ENCODE results near the gene ROCK2.
A peak's percentile ranks its signal among the peaks of the same experiment; 100 is the strongest.

Gene ROCK2

GRCh38 chr2:11346023-11346482, 1.6 kb upstream of the ROCK2 start:
- Histone ChIP-seq H3K4me3 (no peak overlapping the region), H3K4me2 (peak overlapping the region in 9 of 11 experiments; percentile 77 to 99 (median 92); a peak in 11 of 22 replicates), H3K27ac (peak overlapping the region in 2 of 11 experiments; percentile 96 to 97; a peak in 1 of 22 replicates), H3K27me3 (no peaks in the 10 kb centered on the region), H3K4me1 (peaks cover 8 to 35% (median 26%) of the 10 kb centered on the region in 10 experiments), H4K20me1 (peaks cover 23 to 31% (median 28%) of the 10 kb centered on the region in 11 experiments; a peak in 21 of 22 replicates), H3K9ac (no peak overlapping the region), H3K9me3 (replicated peaks in 1 of 11) (no peaks in the 10 kb centered on the region), H3K36me3 (no peaks in the 10 kb centered on the region)
- TF ChIP-seq Cebpa-rat (IDR thresholded peaks at IDR 0.05): no peak

GRCh38 chr2:11344956-11345677, 681 bp upstream of the ROCK2 start:
- Histone ChIP-seq H3K4me1 (peaks cover 8 to 42% (median 34%) of the 10 kb centered on the region in 10 experiments), H3K9ac (peak overlapping the region; percentile 95 to 98 (median 96)), H3K4me2 (peak overlapping the region; percentile 77 to 99 (median 91)), H3K27ac (peak overlapping the region; percentile 94 to 98 (median 97)), H3K9me3 (replicated peaks in 1 of 11) (no peaks in the 10 kb centered on the region), H4K20me1 (peaks cover 32 to 41% (median 37%) of the 10 kb centered on the region in 11 experiments; a peak in 21 of 22 replicates), H3K4me3 (peak overlapping the region; percentile 81 to 100 (median 96)), H3K27me3 (no peaks in the 10 kb centered on the region), H3K36me3 (no peaks in the 10 kb centered on the region)
- no peak for TF ChIP-seq Cebpa-rat (IDR thresholded peaks at IDR 0.05)

- TF ChIP-seq Cebpa-rat (IDR thresholded peaks at IDR 0.05): no peak
- peaks cover 33 to 52% (median 47%) of the 10 kb centered on the region in 11 experiments; a peak in 21 of 22 replicates for H4K20me1 ChIP-seq
- peak overlapping the region; percentile 81 to 100 (median 96) for H3K4me3 ChIP-seq
- H3K4me2 ChIP-seq: peak overlapping the region; percentile 84 to 99 (median 90)
- H3K9ac ChIP-seq: peak overlapping the region; percentile 95 to 98 (median 96)
- H3K4me1 ChIP-seq: peaks cover 8 to 48% (median 37%) of the 10 kb centered on the region in 10 experiments
- H3K9me3 ChIP-seq (replicated peaks in 1 of 11): peaks cover 0 to 2% (median 0%) of the 10 kb centered on the region in 11 experiments; a peak in 1 of 22 replicates
- H3K36me3 ChIP-seq: peaks cover 0 to 5% (median 0%) of the 10 kb centered on the region in 11 experiments; a peak in 2 of 22 replicates
- peak overlapping the region; percentile 94 to 98 (median 97) for H3K27ac ChIP-seq
- no peaks in the 10 kb centered on the region for H3K27me3 ChIP-seq
Observed at GRCh38 chr2:11343650-11344341, 640 bp downstream of the ROCK2 start.

- H3K4me1 ChIP-seq: peaks cover 8 to 48% (median 37%) of the 10 kb centered on the region in 10 experiments
- H3K27me3 ChIP-seq: no peaks in the 10 kb centered on the region
- peaks cover 0 to 10% (median 3%) of the 10 kb centered on the region in 11 experiments; a peak in 11 of 22 replicates for H3K36me3 ChIP-seq
- peaks cover 33 to 57% (median 47%) of the 10 kb centered on the region in 11 experiments; a peak in 21 of 22 replicates for H4K20me1 ChIP-seq
- TF ChIP-seq Cebpa-rat (IDR thresholded peaks at IDR 0.05): no peak
- H3K4me2 ChIP-seq: peak overlapping the region; percentile 84 to 99 (median 90)
- peak overlapping the region; percentile 94 to 98 (median 97); a peak in 21 of 22 replicates for H3K27ac ChIP-seq
- peaks cover 0 to 7% (median 3%) of the 10 kb centered on the region in 11 experiments; a peak in 10 of 22 replicates for H3K9me3 ChIP-seq (replicated peaks in 1 of 11)
- peak overlapping the region; percentile 95 to 98 (median 96) for H3K9ac ChIP-seq
- peak overlapping the region; percentile 81 to 100 (median 96) for H3K4me3 ChIP-seq
Observed at GRCh38 chr2:11343368-11343649, 1.1 kb downstream of the ROCK2 start.

- Histone ChIP-seq H3K4me2 (peak overlapping the region; percentile 84 to 99 (median 90)), H3K27ac (peak overlapping the region in 10 of 11 experiments; percentile 94 to 98 (median 96); a peak in 21 of 22 replicates), H3K4me1 (peaks cover 8 to 48% (median 37%) of the 10 kb centered on the region in 10 experiments), H3K9me3 (replicated peaks in 1 of 11) (peaks cover 0 to 12% (median 9%) of the 10 kb centered on the region in 11 experiments; a peak in 18 of 22 replicates), H4K20me1 (peaks cover 33 to 58% (median 47%) of the 10 kb centered on the region in 11 experiments; a peak in 21 of 22 replicates), H3K36me3 (peaks cover 0 to 15% (median 9%) of the 10 kb centered on the region in 11 experiments; a peak in 16 of 22 replicates), H3K27me3 (no peaks in the 10 kb centered on the region), H3K4me3 (peak overlapping the region; percentile 81 to 100 (median 96)), H3K9ac (peak overlapping the region; percentile 95 to 98 (median 96))
- TF ChIP-seq Cebpa-rat (IDR thresholded peaks at IDR 0.05): no peak
Observed at GRCh38 chr2:11342551-11343367, 1.7 kb downstream of the ROCK2 start.

- Histone ChIP-seq H3K4me3 (no peak overlapping the region), H3K9me3 (replicated peaks in 1 of 11) (peaks cover 0 to 25% (median 22%) of the 10 kb centered on the region in 11 experiments; a peak in 19 of 22 replicates), H3K27me3 (no peaks in the 10 kb centered on the region), H3K4me1 (peaks cover 8 to 41% (median 33%) of the 10 kb centered on the region in 10 experiments), H3K9ac (0 out of 22 replicates have a peak overlapping the region, but pooled peaks of 1 of the 11 experiments have one; percentile 2), H4K20me1 (peaks cover 33 to 77% (median 59%) of the 10 kb centered on the region in 11 experiments; a peak in 21 of 22 replicates), H3K36me3 (peaks cover 0 to 28% (median 19%) of the 10 kb centered on the region in 11 experiments; a peak in 17 of 22 replicates), H3K4me2 (peak overlapping the region; percentile 17 to 99 (median 90); a peak in 19 of 22 replicates), H3K27ac (no peak overlapping the region)
- TF ChIP-seq Cebpa-rat (IDR thresholded peaks at IDR 0.05): no peak
Observed at GRCh38 chr2:11340717-11341116, 3.7 kb downstream of the ROCK2 start.

- H3K9me3 ChIP-seq (replicated peaks in 1 of 11): peaks cover 0 to 25% (median 22%) of the 10 kb centered on the region in 11 experiments; a peak in 19 of 22 replicates
- no peak overlapping the region for H3K27ac ChIP-seq
- no peak for TF ChIP-seq Cebpa-rat (IDR thresholded peaks at IDR 0.05)
- H4K20me1 ChIP-seq: peaks cover 33 to 88% (median 61%) of the 10 kb centered on the region in 11 experiments; a peak in 21 of 22 replicates
- H3K4me2 ChIP-seq: peak overlapping the region in 2 of 11 experiments; percentile 8 to 26; a peak in 1 of 22 replicates
- H3K9ac ChIP-seq: no peak overlapping the region
- no peak overlapping the region for H3K4me3 ChIP-seq
- peaks cover 0 to 28% (median 20%) of the 10 kb centered on the region in 11 experiments; a peak in 17 of 22 replicates for H3K36me3 ChIP-seq
- peaks cover 3 to 33% (median 28%) of the 10 kb centered on the region in 10 experiments for H3K4me1 ChIP-seq
- no peaks in the 10 kb centered on the region for H3K27me3 ChIP-seq
Observed at GRCh38 chr2:11339508-11340083, 4.8 kb downstream of the ROCK2 start.

Data from BLaER1 treated with 17β-estradiol and CSF1 and Interleukin-3, amounts not matched to agents 10 nM and 100 nM (cell line).